ENCODE measurements around the gene C2CD2.
"Not testable (repeated sequence)": the region's sequence is repeated elsewhere in the genome, so short reads cannot be mapped to it uniquely, and the experiment has no call there.

C2CD2 gene

DNA sequence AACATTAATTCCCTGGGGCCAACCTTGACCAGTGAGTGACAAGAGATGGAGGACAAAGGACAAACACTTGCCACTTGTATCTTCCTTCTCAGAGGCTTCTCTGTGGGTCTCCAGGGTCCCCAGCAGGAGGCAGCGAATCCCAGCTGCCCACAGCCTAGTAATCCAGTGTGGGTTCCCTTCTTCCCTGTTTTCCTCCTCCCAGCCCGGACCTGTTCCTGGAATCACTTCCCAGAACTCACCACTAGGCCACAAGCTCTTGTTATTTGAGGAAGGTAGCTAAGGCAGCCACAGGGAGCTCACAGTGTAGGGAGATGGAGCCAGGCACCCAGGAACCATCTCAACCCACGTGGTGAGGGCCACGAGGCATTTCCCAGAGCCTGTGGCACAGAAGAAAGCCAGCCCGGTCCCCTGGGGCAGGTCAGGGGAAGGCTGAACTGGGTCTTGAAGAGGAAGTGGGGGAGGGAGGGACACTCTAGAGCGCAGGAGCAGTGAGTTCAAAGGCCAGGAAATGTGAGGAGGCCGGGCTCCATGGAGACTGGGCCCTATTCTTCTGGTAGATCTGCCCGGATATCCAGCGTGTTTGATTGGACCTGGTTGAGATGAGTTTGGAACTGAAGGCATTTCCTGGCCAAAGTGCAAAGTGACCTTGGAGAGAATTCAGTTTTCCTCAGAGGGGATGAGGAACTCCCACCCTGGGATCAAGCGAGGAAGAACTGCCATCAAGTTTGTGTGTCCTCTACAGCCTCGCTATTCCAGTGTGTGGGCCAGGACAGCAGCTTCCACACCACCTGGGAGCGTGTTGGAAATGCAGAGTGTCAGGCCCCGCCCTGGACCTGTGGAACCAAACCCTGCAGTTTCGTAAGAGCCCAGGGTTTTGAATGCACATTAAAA lies 20.3 kb upstream of the C2CD2 start:
- peak; percentile 9 to 16 for DNase-seq

DNA sequence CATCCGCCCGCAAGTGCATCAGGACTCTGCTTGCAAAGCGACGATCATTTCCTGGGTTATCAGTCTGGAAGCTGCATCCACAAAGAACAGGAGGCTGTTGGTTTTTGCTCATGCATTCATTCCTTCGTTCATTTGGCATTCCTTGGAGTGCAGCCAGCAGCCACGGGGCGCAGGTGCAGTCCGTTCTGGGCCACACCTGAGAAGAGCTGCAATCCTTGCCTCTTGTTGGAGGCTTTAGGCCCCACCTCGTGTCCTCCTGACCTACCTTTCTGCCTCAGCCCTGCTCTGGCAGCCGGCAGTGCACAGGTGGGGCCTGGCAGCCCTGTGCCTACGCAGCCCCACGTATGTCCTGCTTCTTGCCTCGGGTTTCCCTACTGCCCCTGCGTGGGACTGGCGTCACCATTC lies 19.6 kb upstream of the C2CD2 start:
- DNase-seq, result no peak

GRCh38 chr21:41972511-41973205 lies 18.8 kb upstream of the C2CD2 start:
- DNase-seq, result no peak

- DNase-seq, result no peak
Measured at GRCh38 chr21:41971891-41972290, 18.1 kb upstream of the C2CD2 start.

- DNase-seq, result no peak
Measured at GRCh38 chr21:41970751-41971653, 17.2 kb upstream of the C2CD2 start.

- no peak for DNase-seq
Measured at GRCh38 chr21:41970106-41970391, 16.2 kb upstream of the C2CD2 start.

- no peak for DNase-seq
Measured at GRCh38 chr21:41967708-41968107, 13.9 kb upstream of the C2CD2 start.

DNA sequence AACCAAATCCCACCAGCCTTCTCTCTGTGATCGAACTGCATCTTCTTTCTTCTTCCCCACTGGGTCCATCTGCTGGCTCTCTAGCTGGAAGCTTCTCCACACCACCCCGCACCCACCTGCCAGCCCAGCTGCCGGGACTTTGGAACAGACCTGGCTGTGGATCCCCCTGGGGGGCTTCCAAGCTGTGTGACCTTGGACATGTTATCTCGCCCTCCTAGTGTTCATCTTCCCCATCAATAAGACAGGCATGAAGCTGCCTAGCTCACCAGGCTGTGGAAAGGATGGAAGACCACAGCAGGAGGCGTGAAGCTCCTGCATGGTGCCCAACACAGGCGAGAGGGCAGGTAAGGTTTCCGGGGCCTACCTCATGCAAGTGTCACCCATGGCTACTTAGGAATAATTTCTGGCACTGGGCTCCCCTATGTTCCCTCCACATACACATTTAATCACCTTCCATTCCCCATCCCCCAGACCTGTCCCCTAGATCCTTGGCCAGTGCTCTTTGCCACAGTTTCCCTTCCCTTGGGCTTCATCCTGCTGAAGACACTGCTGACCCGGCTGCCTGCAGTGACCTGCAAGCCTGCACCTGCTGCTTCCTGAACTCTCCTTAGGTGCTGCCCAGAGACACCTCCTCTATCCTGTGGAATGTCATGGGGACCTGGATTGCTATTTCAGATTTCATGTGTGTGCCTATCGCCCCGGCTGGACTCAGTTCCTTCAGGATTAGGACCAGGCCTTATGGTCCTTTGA lies 13.2 kb upstream of the C2CD2 start:
- no peak for DNase-seq

- no peak for DNase-seq
Measured at GRCh38 chr21:41966041-41966833, 12.4 kb upstream of the C2CD2 start.

DNA sequence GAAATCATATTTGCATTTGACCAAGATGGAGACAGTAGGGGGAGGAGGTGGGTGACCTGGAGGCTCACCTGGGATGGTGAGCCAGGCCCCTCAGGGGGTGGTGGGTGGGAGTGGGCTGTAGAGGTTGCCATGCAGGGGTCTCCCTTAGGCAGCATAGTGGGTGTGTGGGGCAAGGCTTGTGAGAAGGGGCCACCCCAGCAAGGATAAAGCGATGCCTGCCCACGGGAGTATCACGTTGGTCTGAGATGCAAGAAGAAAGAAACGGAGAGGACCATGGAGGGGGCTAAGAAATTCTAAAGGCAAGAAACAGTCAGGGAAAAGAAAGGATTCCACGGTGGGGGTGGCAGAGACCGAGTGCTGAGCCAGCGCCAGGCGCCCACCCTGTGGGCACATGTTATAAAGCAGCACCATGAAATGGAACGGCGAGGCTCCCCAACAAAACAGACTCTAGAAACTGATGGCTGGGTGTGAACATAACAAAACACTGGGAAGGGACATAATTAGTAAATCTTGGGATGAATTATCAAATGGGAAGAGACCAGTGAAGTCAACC lies 11.7 kb upstream of the C2CD2 start:
- no peak for DNase-seq

- DNase-seq, result no peak
Measured at GRCh38 chr21:41965045-41965444, 11.2 kb upstream of the C2CD2 start.

DNA sequence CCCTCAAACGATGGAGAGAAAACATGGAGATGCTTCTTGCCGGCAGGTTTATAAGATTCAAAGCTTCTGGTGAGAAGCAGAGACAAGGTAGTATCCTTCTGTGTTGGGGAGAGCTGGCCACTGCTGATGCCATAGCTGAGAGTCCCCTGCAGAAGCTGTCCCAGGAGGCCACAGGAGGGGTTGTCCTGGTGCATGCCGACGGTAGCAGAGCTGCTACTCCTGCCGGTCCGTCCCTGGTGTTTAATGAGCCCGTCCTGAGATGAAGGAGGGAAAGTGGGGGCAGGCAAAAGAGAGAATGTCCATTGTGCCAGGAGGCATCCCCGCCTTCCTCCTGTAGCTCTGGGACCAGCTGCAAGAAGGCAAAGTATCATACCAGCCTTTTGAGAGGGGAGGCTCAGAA lies 10.4 kb upstream of the C2CD2 start:
- no peak for DNase-seq

DNA sequence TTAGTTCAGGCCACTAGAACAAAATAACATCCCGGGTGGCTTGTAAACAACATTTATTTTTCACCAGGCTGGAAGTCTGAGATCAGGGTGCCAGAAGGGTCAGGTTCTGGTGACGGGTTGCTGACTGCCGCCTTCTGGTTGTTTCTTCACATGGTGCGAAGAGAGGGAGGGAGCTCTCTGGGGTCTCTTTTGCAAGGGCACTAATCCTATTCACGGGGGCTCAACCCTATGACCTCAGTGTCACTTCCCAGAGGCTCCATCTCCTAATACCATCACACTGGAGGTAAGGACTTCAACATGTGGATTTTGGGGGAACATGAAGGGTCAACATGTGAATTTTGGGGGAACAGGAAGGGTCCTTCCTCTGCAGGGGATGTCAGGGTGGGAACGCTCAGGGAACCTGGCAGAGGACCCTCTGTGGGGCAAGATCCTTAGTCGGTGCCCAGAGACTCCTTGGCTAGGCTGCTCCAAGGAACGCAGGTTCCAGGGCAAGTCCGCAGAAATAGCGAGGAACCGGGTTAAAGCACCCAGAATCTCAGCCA lies 8.7 kb upstream of the C2CD2 start:
- no peak for DNase-seq

DNA sequence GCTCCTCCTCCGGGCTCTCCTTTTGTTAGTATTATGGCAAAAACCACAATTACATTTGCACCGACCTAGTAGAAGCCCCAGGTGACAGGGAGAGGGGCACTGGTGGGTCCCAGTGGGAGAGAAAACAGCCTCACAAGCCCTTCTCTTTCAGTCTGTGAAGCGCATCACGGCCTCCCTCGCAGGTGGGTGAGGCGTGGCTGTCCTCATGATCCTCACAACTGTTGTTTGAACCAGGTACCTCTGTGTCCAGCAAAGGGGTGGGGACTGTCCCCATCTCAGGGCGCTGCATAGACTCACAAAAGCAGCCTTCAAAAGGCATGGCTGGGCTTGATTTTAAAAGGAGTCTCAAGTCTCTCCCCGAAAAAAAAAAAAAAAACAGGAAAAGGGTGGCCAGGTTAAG lies 7.9 kb upstream of the C2CD2 start:
- no peak for DNase-seq

GRCh38 chr21:41961282-41961701 lies 7.5 kb upstream of the C2CD2 start:
- no peak for DNase-seq

- no peak for DNase-seq
Measured at GRCh38 chr21:41960386-41960785, 6.6 kb upstream of the C2CD2 start.

- not testable (repeated sequence) for DNase-seq
Measured at GRCh38 chr21:41959697-41960096, 5.9 kb upstream of the C2CD2 start.

GRCh38 chr21:41958886-41959563 lies 5.2 kb upstream of the C2CD2 start:
- DNase-seq, result no peak

GRCh38 chr21:41957991-41958766 lies 4.4 kb upstream of the C2CD2 start:
- no peak for DNase-seq

Measured in activated CD4-positive, alpha-beta T cell treated with anti-CD3 and anti-CD28 coated beads, Interleukin-2, amount 50 U/mL, for 48 hours (primary cell).